Endothelial cell of umbilical vein (primary cell): Measurements from ENCODE around the gene IGF1.

Experiments used
- CTCF ChIP-seq, 2 donors: IDR thresholded peaks; 1 replicate in 1 of 2; 2 replicates in 1 of 2; pipeline ENCODE4 v1.5.1; 2011; ENCODE audit warnings: low read length in 2 of 2, mild to moderate bottlenecking in 2 of 2, moderate library complexity in 2 of 2, control low read depth in 1 of 2, inconsistent platforms in 1 of 2, low read depth in 1 of 2; ENCODE audit not compliant: insufficient read depth in 1 of 2; ENCODE audit errors: extremely low read depth in 1 of 2
- EZH2 ChIP-seq: IDR thresholded peaks from 2 replicates; pipeline ENCODE4 v1.6.1; 2012; ENCODE audit warnings: borderline replicate concordance, low read depth, mild to moderate bottlenecking, moderate library complexity, low read length, inconsistent platforms; ENCODE audit not compliant: severe bottlenecking
- FOS ChIP-seq: IDR thresholded peaks from 2 replicates; pipeline ENCODE4 v1.6.1; 2011; ENCODE audit warnings: mild to moderate bottlenecking, low read length, moderate library complexity, borderline replicate concordance; ENCODE audit not compliant: insufficient read depth
- GATA2 ChIP-seq: IDR thresholded peaks from 2 replicates; pipeline ENCODE4 v1.7.0; 2011; ENCODE audit warnings: low read depth, mild to moderate bottlenecking, moderate library complexity, mixed read lengths, low read length; ENCODE audit not compliant: insufficient read length, insufficient read depth
- JUN ChIP-seq: IDR thresholded peaks from 2 replicates; pipeline ENCODE4 v1.6.1; 2011; ENCODE audit warnings: borderline replicate concordance, low read depth; ENCODE audit not compliant: insufficient read length, insufficient read depth
- POLR2A ChIP-seq: IDR thresholded peaks from 2 replicates; pipeline ENCODE4 v1.6.1; 2012; ENCODE audit warnings: low read depth, mild to moderate bottlenecking, control low read depth, low read length

GRCh38 chr12:102388469-102388868 lies 91.9 kb downstream of the IGF1 start:
- TF ChIP-seq FOS (no peak), CTCF (IDR thresholded peaks at IDR 0.05; ENCODE audit: extremely low read depth in 1 of 2, insufficient read depth in 1 of 2, low read depth in 1 of 2, low read length in 2 of 2) (no peak), EZH2 (no peak), POLR2A (no peak), JUN (no peak), GATA2 (no peak)
